H1 (cell line): ENCODE results near the gene LAG3.

Source experiments
- RAD21 ChIP-seq, 2 experiments: IDR thresholded peaks in 1 of 2; conservative IDR thresholded peaks in 1 of 2; 2 replicates each; pipeline ENCODE4 v1.6.1; 2011; ENCODE audit warnings: low read depth in 2 of 2, low read length in 2 of 2, improper control_type of control experiment in 1 of 2, inconsistent platforms in 1 of 2, mild to moderate bottlenecking in 1 of 2, moderate library complexity in 1 of 2
- SIN3A ChIP-seq, 2 experiments: IDR thresholded peaks in 1 of 2; conservative IDR thresholded peaks in 1 of 2; 2 replicates each; pipeline ENCODE4 v1.6.1; 2011 to 2012; ENCODE audit warnings: low read length in 2 of 2, improper control_type of control experiment in 1 of 2, low read depth in 1 of 2, mild to moderate bottlenecking in 1 of 2

DNA sequence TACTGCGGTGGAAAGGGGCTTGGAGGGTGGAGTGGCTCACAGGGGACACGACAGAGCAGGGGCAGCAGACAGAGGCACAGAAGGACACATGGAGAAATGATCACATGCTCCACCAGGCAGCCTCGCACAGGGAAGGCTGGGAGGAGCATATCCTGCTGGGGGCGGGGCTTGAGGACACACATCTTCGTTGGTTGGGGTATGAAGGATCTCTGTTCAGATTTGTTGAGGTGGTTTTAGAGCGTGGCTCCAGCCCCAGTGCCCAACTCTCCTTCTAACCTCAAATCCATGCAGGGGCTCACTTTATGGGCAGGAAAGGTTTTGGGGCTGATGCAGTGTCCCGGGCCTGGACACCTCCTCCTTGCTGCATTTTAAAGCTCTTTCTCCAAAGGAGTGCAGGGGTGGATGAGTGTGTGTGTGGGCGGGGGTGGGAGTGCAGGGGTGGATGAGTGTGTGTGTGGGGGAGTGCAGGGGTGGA is 55.2 kb downstream of the LAG3 start:
- TF ChIP-seq RAD21 (IDR thresholded peaks at IDR 0.05 in 1 of 2, conservative IDR thresholded peaks at IDR 0.05 in 1 of 2; ENCODE audit: low read depth in 2 of 2, low read length in 2 of 2) (no peak), SIN3A (conservative IDR thresholded peaks at IDR 0.05 in 1 of 2, IDR thresholded peaks at IDR 0.05 in 1 of 2; ENCODE audit: low read depth in 1 of 2, low read length in 2 of 2) (0 out of 4 replicates have a peak, but pooled peaks of 1 of the 2 experiments have one; percentile 13)
